Measurements from ENCODE around the gene NHLRC2. TPM values are rescaled to one million over a fixed set of nuclear protein-coding genes. Genes with fewer than 3 reads are reported as not detected.
A peak's percentile ranks its signal among the peaks of the same experiment; 100 is the strongest.

NHLRC2 gene
- total RNA-seq, 1 donor from 2014 or later, result 43.6 TPM

DNA sequence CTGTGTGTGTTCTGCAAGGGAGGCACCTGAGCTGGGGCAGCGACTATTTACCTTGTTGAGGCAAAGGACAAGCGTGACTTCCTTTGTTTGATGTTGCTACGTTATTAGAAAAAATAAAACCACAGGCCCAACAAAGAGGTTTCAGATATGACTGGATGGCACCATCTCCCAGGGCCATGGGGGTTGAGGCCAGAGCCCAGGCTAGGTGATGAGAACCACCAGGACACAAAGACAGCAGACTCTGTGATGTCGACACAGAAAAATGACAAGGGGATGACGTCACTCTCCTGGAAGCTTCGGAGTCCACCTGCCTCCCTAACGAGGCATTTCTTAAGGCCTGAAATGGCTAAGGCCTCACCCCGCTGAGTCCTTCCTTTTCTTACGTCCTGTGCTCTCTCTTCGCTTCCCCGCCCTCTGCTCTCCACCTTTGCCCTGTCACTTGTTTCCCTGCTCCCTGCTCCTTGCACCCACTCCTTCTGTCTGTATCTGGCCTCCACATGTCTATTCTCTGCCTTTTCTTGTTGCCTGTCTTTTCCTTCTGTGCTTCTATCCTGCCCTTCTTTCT, 106.2 kb downstream of the NHLRC2 start:
- no peaks in the 10 kb centered on the region for H3K9me3 Mint-ChIP-seq (ENCODE audit: low read depth)
- H3K36me3 Mint-ChIP-seq (ENCODE audit: insufficient read depth), result no peaks in the 10 kb centered on the region
- no peaks in the 10 kb centered on the region for H3K27me3 Mint-ChIP-seq
- H3K27ac Mint-ChIP-seq, result peak overlapping the region; percentile 84
- H3K4me3 Mint-ChIP-seq (ENCODE audit: low read depth), result no peak overlapping the region
- TF ChIP-seq, protein P1, sequence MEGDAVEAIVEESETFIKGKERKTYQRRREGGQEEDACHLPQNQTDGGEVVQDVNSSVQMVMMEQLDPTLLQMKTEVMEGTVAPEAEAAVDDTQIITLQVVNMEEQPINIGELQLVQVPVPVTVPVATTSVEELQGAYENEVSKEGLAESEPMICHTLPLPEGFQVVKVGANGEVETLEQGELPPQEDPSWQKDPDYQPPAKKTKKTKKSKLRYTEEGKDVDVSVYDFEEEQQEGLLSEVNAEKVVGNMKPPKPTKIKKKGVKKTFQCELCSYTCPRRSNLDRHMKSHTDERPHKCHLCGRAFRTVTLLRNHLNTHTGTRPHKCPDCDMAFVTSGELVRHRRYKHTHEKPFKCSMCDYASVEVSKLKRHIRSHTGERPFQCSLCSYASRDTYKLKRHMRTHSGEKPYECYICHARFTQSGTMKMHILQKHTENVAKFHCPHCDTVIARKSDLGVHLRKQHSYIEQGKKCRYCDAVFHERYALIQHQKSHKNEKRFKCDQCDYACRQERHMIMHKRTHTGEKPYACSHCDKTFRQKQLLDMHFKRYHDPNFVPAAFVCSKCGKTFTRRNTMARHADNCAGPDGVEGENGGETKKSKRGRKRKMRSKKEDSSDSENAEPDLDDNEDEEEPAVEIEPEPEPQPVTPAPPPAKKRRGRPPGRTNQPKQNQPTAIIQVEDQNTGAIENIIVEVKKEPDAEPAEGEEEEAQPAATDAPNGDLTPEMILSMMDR (IDR thresholded peaks at IDR 0.05; ENCODE audit: unreplicated experiment), result no peak
- no peak for DNase-seq (ENCODE audit: low spot score, unreplicated experiment)
- peaks cover 32% of the 10 kb centered on the region for H3K4me1 Mint-ChIP-seq (ENCODE audit: low read depth)

DNA sequence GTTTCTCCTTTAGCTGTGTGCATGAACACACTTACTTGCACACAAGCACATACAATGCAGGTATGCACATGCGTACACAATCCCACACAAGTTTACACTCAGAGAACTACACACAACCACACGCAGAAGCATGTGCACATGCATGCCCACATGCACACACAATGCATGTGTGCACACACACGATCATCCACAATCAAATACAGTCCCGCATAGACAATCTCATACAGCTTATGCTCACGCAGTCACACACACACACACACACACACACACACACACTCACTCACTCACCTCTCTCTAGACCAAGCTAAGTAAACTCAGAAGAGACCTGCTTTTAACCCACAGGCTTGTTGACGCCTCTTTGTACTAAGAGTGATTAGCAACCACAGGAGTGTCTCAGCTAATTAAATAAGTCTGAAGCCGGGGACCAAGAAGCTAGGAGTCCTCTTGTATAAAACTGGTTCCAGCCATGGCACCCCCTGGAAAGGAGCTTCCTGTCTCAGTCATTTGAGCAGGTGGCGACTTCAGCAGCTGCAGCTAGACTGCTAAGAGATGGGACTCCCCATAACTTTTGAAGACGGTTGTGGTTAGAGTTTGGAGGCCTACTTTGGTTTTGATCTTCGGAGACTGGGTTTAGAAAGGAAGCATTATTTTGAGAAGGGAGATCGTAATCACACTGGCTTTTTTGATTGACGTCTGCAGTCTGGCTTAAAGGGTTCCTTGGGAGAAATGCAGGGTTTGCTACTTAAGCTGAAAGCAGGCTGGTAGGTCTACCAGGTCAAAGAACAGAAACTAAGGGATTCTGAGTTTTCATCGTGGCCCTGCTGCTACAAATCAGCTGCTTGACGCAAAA, 106.9 kb downstream of the NHLRC2 start:
- Mint-ChIP-seq H3K4me1 (ENCODE audit: low read depth) (peaks cover 32% of the 10 kb centered on the region), H3K27me3 (no peaks in the 10 kb centered on the region), H3K4me3 (ENCODE audit: low read depth) (no peak overlapping the region), H3K9me3 (ENCODE audit: low read depth) (no peaks in the 10 kb centered on the region), H3K27ac (peak overlapping the region; percentile 84), H3K36me3 (ENCODE audit: insufficient read depth) (no peaks in the 10 kb centered on the region)
- TF ChIP-seq, protein P1 (IDR thresholded peaks at IDR 0.05; ENCODE audit: unreplicated experiment), result no peak
- DNase-seq (ENCODE audit: low spot score, unreplicated experiment), result no peak

DNA sequence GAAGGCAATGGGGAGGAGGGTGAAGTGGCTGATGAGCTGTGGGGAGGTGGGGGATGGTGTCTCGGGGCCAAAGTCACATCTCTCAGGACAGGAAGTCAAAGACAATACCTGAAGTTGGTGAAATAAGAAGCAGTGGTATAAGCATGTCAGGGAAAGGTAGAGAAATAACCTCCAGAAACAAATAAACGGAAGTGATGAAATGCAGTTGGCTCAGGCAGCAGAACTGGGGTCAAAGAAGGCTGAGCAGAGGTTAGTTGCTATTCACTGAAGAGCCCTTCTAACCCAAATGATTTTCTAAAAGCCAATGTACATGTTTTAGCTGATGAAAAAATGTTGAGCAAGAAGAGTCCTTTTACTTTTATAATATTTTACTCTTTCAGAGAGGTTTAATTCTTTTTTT, 110.6 kb downstream of the NHLRC2 start:
- Mint-ChIP-seq H3K4me1 (ENCODE audit: low read depth) (peaks cover 17% of the 10 kb centered on the region), H3K27me3 (no peaks in the 10 kb centered on the region), H3K9me3 (ENCODE audit: low read depth) (peaks cover 14% of the 10 kb centered on the region), H3K36me3 (ENCODE audit: insufficient read depth) (peaks cover 2% of the 10 kb centered on the region), H3K4me3 (ENCODE audit: low read depth) (no peak overlapping the region), H3K27ac (no peak overlapping the region)
- no peak for DNase-seq (ENCODE audit: low spot score, unreplicated experiment)
- TF ChIP-seq, protein P1 (IDR thresholded peaks at IDR 0.05; ENCODE audit: unreplicated experiment), result no peak

DNA sequence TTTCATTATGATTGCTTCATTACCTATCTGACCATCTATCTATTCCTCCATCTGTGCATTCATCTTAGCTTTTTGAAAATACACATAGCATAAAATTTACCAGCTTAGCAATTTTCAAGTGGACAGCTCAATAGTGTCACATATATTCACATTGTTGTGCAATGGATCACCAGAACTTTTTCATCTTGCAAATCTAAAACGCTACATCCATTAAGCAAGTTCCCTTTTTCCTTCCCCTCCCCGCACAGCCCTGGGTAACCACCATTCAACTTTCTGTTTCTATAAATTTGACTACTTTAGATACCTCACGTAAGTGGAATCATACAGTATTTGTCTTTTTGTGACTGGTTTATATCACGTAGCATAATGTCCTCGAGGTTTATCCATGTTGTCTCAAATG, 111.2 kb downstream of the NHLRC2 start:
- H3K27me3 Mint-ChIP-seq, result no peaks in the 10 kb centered on the region
- no peak overlapping the region for H3K27ac Mint-ChIP-seq
- H3K4me3 Mint-ChIP-seq (ENCODE audit: low read depth), result no peak overlapping the region
- no peak for DNase-seq (ENCODE audit: low spot score, unreplicated experiment)
- H3K9me3 Mint-ChIP-seq (ENCODE audit: low read depth), result peaks cover 14% of the 10 kb centered on the region
- H3K36me3 Mint-ChIP-seq (ENCODE audit: insufficient read depth), result peaks cover 2% of the 10 kb centered on the region
- peaks cover 11% of the 10 kb centered on the region for H3K4me1 Mint-ChIP-seq (ENCODE audit: low read depth)
- TF ChIP-seq, protein P1 (IDR thresholded peaks at IDR 0.05; ENCODE audit: unreplicated experiment), result no peak

Other genes with a start within 250 kb of the NHLRC2 start
- gene NRAP, start 190.6 kb upstream of the NHLRC2 start, total RNA-seq, result 0.04 TPM in 1 of 2 replicates, not detected in the other
- 11.6 and 12.8 TPM in 2 replicates for gene CASP7, start 174.7 kb upstream of the NHLRC2 start, total RNA-seq
- gene PLEKHS1, start 103.0 kb upstream of the NHLRC2 start, total RNA-seq, result not detected in 2 replicates
- gene DCLRE1A, start 579 bp upstream of the NHLRC2 start, total RNA-seq, result 9.8 and 11.1 TPM in 2 replicates
- gene ADRB1, start 189.2 kb downstream of the NHLRC2 start, total RNA-seq, result not detected in 2 replicates